Measurements from ENCODE around the gene RIBC1. TPM values are rescaled to one million over a fixed set of nuclear protein-coding genes. Genes with fewer than 3 reads are reported as not detected.

RIBC1 gene
- total and polyA plus RNA-seq, 4 donors: 6.0 to 12.7 (median 9.8) TPM

DNA sequence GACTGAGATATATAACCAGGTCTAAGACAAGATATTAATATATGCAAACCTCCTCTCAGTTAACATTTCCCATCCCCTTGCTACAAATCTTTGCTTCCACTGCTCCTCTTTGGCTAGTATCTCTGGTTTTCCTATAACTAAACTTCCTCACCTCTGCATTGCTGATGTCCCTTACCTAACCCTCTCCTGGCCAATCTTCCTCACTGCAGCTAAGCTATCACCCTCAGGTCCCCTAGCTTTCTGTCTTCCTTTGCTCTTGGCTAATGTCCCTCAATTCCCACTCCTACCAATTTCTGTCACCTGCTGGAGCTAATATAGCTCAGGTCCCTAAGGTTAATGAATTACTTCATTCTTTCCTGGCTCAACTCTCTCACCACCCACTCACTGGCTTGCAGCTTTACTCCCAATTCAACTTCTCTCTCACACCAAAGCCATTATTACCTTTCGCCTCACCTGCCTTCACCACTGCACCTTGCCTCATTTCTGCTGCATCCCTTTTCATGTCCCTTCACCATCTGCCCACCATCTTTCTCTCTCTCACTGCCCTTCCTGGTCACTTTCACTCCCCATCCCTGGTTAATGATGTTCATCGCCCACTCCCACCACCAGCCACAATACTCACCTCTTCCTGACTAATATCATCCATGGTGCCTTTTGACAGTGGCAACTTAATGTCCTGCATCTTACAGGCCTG, 26.9 kb upstream of the RIBC1 start:
- Histone ChIP-seq H3K9me3 (ENCODE audit: control insufficient read depth in 4 of 4, insufficient read depth in 3 of 4, low read length in 3 of 4) (no peaks in the 10 kb centered on the region), H3K27me3 (ENCODE audit: control insufficient read depth in 3 of 3, insufficient read depth in 3 of 3, low read length in 2 of 3) (peaks cover 0 to 2% (median 0%) of the 10 kb centered on the region in 3 donors), H3K36me3 (ENCODE audit: control insufficient read depth in 4 of 4, insufficient read depth in 4 of 4, low read length in 4 of 4) (peaks cover 12 to 31% (median 25%) of the 10 kb centered on the region in 4 donors), H3K9ac (ENCODE audit: insufficient read depth in 1 of 2, low read length in 2 of 2) (no peak overlapping the region), H3K4me3 (no peak overlapping the region), H3K27ac (ENCODE audit: low read depth in 1 of 2, low read length in 1 of 2) (no peak overlapping the region), H3K4me1 (ENCODE audit: control insufficient read depth in 5 of 5, insufficient read depth in 5 of 5, low read length in 5 of 5) (no peaks in the 10 kb centered on the region)
- TF ChIP-seq, protein P1, sequence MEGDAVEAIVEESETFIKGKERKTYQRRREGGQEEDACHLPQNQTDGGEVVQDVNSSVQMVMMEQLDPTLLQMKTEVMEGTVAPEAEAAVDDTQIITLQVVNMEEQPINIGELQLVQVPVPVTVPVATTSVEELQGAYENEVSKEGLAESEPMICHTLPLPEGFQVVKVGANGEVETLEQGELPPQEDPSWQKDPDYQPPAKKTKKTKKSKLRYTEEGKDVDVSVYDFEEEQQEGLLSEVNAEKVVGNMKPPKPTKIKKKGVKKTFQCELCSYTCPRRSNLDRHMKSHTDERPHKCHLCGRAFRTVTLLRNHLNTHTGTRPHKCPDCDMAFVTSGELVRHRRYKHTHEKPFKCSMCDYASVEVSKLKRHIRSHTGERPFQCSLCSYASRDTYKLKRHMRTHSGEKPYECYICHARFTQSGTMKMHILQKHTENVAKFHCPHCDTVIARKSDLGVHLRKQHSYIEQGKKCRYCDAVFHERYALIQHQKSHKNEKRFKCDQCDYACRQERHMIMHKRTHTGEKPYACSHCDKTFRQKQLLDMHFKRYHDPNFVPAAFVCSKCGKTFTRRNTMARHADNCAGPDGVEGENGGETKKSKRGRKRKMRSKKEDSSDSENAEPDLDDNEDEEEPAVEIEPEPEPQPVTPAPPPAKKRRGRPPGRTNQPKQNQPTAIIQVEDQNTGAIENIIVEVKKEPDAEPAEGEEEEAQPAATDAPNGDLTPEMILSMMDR (IDR thresholded peaks at IDR 0.05; ENCODE audit: control extremely low read depth, extremely low read depth): no peak
- no peak for DNase-seq
- WGBS, 2 donors: 97 to 98% methylated on average over 2 of the region's 2 CpGs
- ATAC-seq (ENCODE audit: insufficient read depth, low FRiP score): no peak

DNA sequence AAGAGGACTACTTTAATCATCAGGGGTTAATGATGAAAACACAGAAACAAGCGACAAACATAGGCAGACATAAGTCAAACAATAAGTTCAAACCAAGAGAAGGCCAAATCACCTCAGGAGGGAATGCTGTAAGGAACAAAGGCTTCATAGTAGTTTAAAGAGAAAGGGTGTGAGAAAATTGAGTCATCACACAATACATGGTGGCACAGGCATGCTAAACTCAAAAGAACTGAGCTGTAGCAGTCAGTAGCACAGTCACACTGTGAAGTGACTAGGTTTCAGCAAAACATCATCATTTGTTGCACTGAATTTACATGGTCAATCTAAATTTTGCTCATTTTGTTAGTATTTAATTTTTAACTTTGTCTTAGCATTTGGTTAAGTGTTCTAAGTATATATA, 24.5 kb upstream of the RIBC1 start:
- H3K27ac ChIP-seq (ENCODE audit: low read depth in 1 of 2, low read length in 1 of 2): no peak overlapping the region
- TF ChIP-seq, protein P1 (IDR thresholded peaks at IDR 0.05; ENCODE audit: control extremely low read depth, extremely low read depth): no peak
- no peaks in the 10 kb centered on the region for H3K9me3 ChIP-seq (ENCODE audit: control insufficient read depth in 4 of 4, insufficient read depth in 3 of 4, low read length in 3 of 4)
- ATAC-seq (ENCODE audit: insufficient read depth, low FRiP score): no peak
- H3K9ac ChIP-seq (ENCODE audit: insufficient read depth in 1 of 2, low read length in 2 of 2): no peak overlapping the region
- no peaks in the 10 kb centered on the region for H3K4me1 ChIP-seq (ENCODE audit: control insufficient read depth in 5 of 5, insufficient read depth in 5 of 5, low read length in 5 of 5)
- no peak overlapping the region for H3K4me3 ChIP-seq
- peaks cover 16 to 42% (median 32%) of the 10 kb centered on the region in 4 donors for H3K36me3 ChIP-seq (ENCODE audit: control insufficient read depth in 4 of 4, insufficient read depth in 4 of 4, low read length in 4 of 4)
- no peak for DNase-seq
- WGBS, 2 donors: 94 to 100% methylated on average over 1 of the region's 1 CpG
- peaks cover 0 to 4% (median 2%) of the 10 kb centered on the region in 3 donors for H3K27me3 ChIP-seq (ENCODE audit: control insufficient read depth in 3 of 3, insufficient read depth in 3 of 3, low read length in 2 of 3)

DNA sequence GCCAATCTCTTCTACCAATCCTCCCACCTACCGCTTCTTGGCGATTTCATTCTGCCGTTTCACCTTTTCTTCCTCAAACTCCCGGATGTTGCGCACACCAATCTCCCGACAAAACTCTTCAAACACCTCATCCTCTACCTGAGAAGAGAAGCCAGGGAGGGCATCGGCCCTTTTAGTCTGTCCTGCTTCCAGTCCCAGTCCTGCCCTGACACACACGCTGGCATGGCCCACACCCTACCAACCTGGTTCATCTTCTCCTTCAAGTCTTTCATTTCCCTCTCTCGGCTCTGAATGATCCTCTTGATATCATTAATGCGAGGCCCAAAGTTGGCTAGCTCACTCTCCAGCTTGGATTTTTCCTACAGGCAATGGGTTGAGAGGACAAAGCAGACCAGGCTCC, 19.1 kb upstream of the RIBC1 start:
- Histone ChIP-seq H3K27me3 (ENCODE audit: control insufficient read depth in 3 of 3, insufficient read depth in 3 of 3, low read length in 2 of 3) (peaks cover 0 to 7% (median 0%) of the 10 kb centered on the region in 3 donors), H3K36me3 (ENCODE audit: control insufficient read depth in 4 of 4, insufficient read depth in 4 of 4, low read length in 4 of 4) (peaks cover 37 to 52% (median 44%) of the 10 kb centered on the region in 4 donors), H3K9me3 (ENCODE audit: control insufficient read depth in 4 of 4, insufficient read depth in 3 of 4, low read length in 3 of 4) (no peaks in the 10 kb centered on the region), H3K4me3 (no peak overlapping the region), H3K4me1 (ENCODE audit: control insufficient read depth in 5 of 5, insufficient read depth in 5 of 5, low read length in 5 of 5) (no peaks in the 10 kb centered on the region), H3K9ac (ENCODE audit: insufficient read depth in 1 of 2, low read length in 2 of 2) (no peak overlapping the region), H3K27ac (ENCODE audit: low read depth in 1 of 2, low read length in 1 of 2) (no peak overlapping the region)
- no peak for ATAC-seq (ENCODE audit: insufficient read depth, low FRiP score)
- TF ChIP-seq, protein P1 (IDR thresholded peaks at IDR 0.05; ENCODE audit: control extremely low read depth, extremely low read depth): no peak
- 96 to 97% methylated on average over 10 of the region's 10 CpGs for WGBS, 2 donors
- no peak for DNase-seq

Measured in lung (tissue), 12 donors.